Skeletal muscle cell (primary cell): ENCODE data around the gene THY1.
"Not testable (repeated sequence)": the region's sequence is repeated elsewhere in the genome, so short reads cannot be mapped to it uniquely, and the experiment has no call there.

ENCODE experiments used
- DNase-seq: peaks from one replicate; pipeline ENCODE4 v3.0.0-alpha.2; 2010; ENCODE audit warnings: low read depth
- H3K4me3 ChIP-seq: 2 replicates; pipeline ENCODE4 v1.5.1; 2011; ENCODE audit warnings: low read depth, mild to moderate bottlenecking, control low read depth, low read length, moderate library complexity

Gene THY1

GRCh38 chr11:119422809-119423508 lies at the start of gene THY1:
Gene THY1, minus strand, starts transcription at chr11:119423172. Its CDS starts 2,267 bp downstream, at chr11:119420905.
- peak within 1 kb of the TSS; percentile 64 for H3K4me3 ChIP-seq
- DNase-seq: no peak

- peak; percentile 7 for DNase-seq
- no peak overlapping the region for H3K4me3 ChIP-seq
Measured at GRCh38 chr11:119472186-119472855, 49.3 kb upstream of the THY1 start.

- DNase-seq: no peak
- no peak overlapping the region for H3K4me3 ChIP-seq
Measured at GRCh38 chr11:119471329-119471728, 48.4 kb upstream of the THY1 start.

GRCh38 chr11:119470317-119471291 lies 47.6 kb upstream of the THY1 start:
- H3K4me3 ChIP-seq: no peak overlapping the region
- peak; percentile 88 for DNase-seq

- DNase-seq: no peak
- H3K4me3 ChIP-seq: no peak overlapping the region
Measured at GRCh38 chr11:119469506-119469905, 46.5 kb upstream of the THY1 start.

GRCh38 chr11:119468511-119468910 lies 45.5 kb upstream of the THY1 start:
- DNase-seq: no peak

GRCh38 chr11:119461229-119461963 lies 38.4 kb upstream of the THY1 start:
- H3K4me3 ChIP-seq: no peak overlapping the region
- no peak for DNase-seq

More at GRCh38 chr11:119468511-119468910, 45.5 kb upstream of the THY1 start:
- no peak overlapping the region for H3K4me3 ChIP-seq

GRCh38 chr11:119460582-119460981 lies 37.6 kb upstream of the THY1 start:
- H3K4me3 ChIP-seq: no peak overlapping the region
- peak; percentile 91 for DNase-seq

- no peak for DNase-seq
- H3K4me3 ChIP-seq: no peak overlapping the region
Measured at GRCh38 chr11:119460097-119460496, 37.1 kb upstream of the THY1 start.

GRCh38 chr11:119459293-119459976 lies 36.5 kb upstream of the THY1 start:
- no peak for DNase-seq
- no peak overlapping the region for H3K4me3 ChIP-seq

GRCh38 chr11:119455708-119456107 lies 32.7 kb upstream of the THY1 start:
- DNase-seq, H3K4me3 ChIP-seq: not testable (repeated sequence)

GRCh38 chr11:119455241-119455640 lies 32.3 kb upstream of the THY1 start:
- H3K4me3 ChIP-seq, DNase-seq: not testable (repeated sequence)

- DNase-seq: no peak
- H3K4me3 ChIP-seq: no peak overlapping the region
Measured at GRCh38 chr11:119453881-119454280, 30.9 kb upstream of the THY1 start.

GRCh38 chr11:119450590-119451326 lies 27.8 kb upstream of the THY1 start:
- DNase-seq: no peak
- H3K4me3 ChIP-seq: no peak overlapping the region

GRCh38 chr11:119449498-119449897 lies 26.5 kb upstream of the THY1 start:
- H3K4me3 ChIP-seq: no peak overlapping the region
- no peak for DNase-seq

GRCh38 chr11:119448380-119448779 lies 25.4 kb upstream of the THY1 start:
- DNase-seq: no peak
- no peak overlapping the region for H3K4me3 ChIP-seq

- no peak overlapping the region for H3K4me3 ChIP-seq
- no peak for DNase-seq
Measured at GRCh38 chr11:119447664-119448242, 24.8 kb upstream of the THY1 start.
